ENCODE measurements around the gene TSPEAR. TPM values are rescaled to one million over a fixed set of nuclear protein-coding genes. Genes with fewer than 3 reads are reported as not detected.

Gene TSPEAR
- total RNA-seq, result not detected in 2 replicates

DNA sequence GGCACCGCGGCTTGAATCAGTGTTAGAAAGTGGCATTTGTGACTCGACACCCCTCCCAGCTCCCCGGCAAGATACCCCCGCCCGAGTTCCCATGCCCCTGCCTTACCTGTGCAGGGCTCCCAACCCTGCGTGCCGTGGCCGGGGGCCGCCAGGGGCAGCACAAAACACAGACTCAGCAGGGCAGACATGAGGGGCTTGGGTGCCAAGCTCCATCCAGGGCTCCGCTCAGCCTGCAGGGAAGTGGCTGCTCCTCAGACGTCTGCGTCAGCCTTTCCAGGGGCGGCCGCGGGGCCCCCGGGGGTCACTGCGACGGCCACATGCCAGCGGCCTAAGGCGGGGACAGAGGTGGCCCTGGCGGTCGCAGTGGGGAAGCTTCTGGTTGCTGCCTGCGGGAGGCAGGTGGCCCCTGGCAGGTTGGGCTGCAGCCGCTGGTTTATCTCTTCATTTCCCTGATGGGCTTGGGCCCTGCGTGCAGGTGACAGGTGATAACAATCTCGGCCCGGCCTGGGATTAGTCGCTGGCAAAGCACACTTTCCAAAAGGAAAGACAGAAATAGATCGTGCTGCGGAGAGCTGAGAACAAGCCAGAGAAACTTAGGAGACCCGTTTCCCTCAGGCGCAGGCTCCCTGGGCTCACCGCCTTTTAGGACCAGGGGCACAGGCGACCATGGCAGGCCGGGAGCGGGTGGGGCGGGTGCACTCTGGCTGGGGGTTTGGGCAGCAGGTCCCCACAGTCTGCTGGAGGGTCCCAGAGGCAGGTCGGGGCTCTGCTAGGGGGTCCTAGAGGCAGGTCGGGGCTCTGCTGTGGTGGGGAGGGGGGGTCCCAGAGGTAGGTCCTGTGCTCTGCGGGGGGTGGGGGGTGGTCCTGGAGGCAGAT, at the start of gene TSPEAR:
TSPEAR (minus strand) TSS at position 246 of the 876 bp plus-strand sequence; CDS start at position 188, 58 bp downstream.

DNA sequence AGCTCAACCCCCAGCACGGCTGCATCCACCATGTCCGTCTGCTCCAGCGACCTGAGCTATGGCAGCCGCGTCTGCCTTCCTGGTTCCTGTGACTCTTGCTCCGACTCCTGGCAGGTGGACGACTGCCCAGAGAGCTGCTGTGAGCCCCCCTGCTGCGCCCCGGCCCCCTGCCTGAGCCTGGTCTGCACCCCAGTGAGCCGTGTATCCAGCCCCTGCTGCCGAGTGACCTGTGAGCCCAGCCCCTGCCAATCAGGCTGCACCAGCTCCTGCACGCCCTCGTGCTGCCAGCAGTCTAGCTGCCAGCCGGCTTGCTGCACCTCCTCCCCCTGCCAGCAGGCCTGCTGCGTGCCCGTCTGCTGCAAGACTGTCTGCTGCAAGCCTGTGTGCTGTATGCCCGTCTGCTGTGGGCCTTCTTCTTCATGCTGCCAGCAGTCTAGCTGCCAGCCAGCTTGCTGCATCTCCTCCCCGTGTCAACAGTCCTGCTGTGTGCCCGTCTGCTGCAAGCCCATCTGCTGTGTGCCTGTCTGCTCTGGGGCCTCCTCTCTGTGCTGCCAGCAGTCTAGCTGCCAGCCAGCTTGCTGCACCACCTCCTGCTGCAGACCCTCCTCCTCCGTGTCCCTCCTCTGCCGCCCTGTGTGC, 14.1 kb downstream of the TSPEAR start, which contains the start of gene KRTAP10-12:
KRTAP10-12 (plus strand) TSS at position 1 of the 639 bp plus-strand sequence; CDS start at position 31, 30 bp downstream.

DNA sequence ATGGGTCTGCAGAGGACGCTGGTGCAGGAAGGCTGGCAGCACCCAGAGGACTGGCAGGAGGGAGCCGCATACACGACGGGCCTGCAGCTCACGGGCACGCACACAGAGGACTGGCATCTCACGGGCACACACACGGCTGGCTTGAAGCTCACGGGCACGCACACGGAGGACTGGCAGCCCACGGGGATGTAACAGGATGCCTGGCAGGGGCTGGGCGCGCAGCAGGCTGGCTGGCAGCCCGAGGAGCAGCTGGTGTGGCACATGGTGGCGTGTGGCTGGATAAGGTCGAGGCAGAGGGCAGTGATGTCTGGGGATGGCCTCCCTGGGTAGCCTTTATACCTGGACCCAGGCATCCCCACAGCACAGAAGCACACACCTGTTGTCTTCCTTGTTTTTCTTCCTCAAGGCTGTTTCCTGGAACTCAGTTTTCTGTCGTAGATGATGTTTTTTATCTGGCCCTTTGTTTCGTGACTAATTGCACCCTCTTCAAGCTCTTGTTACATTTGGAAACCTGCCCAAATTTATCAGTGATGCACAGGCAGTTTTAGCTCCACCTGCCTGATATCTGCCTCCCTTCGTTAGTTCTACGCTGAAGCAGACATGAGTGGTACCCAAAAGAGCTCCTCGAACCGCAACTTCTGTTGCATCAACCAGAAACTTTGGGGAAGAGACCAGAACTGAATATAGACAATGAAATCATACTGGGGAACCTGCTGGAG, 29.4 kb downstream of the TSPEAR start, which contains the start of gene KRTAP12-1:
KRTAP12-1 (minus strand) TSS at position 303 of the 719 bp plus-strand sequence; CDS start at position 263, 40 bp downstream.

DNA sequence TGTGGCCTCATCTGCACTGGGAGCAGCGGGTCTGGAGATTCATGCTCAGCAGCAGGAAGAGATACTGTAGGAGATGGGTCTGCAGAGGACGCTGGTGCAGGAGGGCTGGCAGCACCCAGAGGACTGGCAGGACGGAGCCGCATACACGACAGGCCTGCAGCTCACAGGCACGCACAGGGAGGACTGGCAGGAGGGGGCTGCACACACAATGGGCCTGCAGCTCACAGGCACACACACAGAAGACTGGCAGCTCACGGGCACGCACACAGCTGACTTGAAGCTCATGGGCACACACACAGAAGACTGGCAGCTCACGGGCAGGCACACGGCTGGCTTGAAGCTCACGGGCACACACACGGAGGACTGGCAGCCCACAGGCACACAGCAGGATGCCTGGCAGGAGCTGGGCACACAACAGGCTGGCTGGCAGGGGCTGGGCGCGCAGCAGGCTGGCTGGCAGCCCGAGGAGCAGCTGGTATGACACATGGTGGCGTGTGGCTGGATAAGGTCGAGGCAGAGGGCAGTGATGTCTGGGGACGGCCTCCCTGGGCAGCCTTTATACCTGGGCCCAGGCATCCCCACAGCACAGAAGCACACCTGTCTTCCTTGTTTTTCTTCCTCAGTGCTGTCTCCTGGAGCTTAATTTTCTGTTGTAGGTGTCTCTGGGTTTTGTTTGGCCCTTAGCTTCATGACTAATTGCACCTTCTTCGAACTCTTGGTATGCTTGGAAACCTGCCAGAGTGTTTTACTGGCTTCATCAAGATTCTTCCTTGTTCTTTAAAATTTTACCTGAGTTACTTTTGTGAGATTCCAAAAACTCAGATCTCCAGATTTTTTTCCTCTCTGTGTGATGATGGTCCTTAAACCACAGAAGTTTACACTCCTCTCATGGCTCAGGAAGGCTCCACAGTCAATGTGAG, 44.7 kb downstream of the TSPEAR start, which contains the start of gene KRTAP12-2:
KRTAP12-2 (minus strand) TSS at position 527 of the 920 bp plus-strand sequence; CDS start at position 486, 41 bp downstream.

DNA sequence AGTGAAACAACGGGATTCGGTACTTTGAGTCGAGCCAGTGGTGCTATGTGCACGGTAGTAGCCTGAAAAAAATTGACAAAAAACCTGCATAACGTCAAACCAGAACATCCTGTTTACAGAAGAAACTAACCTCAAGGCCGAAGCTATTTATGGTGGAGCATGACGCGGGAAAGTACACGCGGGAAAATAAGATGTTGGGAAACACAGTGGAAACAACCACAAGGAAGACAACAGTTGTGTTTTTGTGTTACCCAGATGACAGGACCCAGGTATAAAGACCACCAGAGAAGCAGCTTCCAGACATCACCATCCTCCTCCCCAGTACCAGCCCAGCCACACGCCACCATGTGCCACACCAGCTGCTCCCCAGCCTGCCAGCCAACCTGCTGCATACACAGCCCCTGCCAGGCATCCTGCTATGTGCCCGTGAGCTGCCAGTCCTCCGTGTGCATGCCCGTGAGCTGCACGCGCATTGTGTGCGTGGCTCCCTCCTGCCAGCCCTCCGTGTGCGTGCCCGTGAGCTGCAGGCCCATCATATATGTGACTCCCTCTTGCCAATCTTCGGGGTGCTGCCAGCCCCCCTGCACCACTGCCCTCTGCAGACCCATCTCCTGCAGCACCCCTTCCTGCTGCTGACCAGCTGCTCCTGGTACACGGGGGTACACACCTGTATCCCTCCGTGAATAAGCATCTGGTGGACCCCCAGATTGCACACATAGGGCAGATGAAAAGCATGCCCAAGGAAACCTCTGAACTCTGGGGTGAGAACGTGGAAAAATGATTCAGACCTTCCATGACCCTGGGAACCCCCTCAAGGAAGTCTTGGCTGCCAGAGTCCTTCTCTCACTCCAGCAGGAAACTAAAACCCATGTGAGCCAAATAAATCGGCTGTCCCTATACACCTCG, 53.5 kb downstream of the TSPEAR start, which contains the start of gene KRTAP12-3:
KRTAP12-3 (plus strand) TSS at position 298 of the 906 bp plus-strand sequence; CDS start at position 346, 48 bp downstream.

DNA sequence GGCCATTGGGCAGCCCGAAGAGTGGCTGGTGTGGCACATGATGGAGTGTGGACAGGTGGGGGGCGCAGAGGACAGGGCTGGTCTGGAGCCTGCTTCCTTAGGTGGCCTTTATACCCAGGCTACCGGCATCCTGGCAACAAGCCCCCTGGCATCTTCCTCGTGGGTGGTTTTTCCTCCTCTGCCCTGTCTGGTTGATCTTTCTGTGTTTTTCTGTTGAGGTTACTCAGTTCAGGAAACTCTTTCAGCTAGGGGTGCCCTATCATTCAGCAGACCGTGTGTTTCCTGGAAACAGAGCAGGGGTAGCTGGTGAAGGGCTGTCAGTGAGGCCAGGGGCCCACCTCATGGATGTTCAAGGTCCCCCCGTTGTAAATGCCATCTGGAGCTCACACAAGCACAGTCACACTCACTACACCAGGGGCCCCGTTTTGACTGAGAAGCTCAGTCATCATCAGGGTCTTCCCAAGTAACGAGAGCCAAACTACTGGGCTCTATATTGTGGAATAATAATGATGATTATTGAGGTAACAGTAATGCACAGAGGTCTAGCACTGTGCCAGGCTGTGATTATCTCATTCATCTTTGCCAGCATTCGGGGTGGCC, 56.7 kb downstream of the TSPEAR start, which contains the start of gene KRTAP12-4:
KRTAP12-4 (minus strand) TSS at position 84 of the 600 bp plus-strand sequence; CDS start at position 39, 45 bp downstream.

DNA sequence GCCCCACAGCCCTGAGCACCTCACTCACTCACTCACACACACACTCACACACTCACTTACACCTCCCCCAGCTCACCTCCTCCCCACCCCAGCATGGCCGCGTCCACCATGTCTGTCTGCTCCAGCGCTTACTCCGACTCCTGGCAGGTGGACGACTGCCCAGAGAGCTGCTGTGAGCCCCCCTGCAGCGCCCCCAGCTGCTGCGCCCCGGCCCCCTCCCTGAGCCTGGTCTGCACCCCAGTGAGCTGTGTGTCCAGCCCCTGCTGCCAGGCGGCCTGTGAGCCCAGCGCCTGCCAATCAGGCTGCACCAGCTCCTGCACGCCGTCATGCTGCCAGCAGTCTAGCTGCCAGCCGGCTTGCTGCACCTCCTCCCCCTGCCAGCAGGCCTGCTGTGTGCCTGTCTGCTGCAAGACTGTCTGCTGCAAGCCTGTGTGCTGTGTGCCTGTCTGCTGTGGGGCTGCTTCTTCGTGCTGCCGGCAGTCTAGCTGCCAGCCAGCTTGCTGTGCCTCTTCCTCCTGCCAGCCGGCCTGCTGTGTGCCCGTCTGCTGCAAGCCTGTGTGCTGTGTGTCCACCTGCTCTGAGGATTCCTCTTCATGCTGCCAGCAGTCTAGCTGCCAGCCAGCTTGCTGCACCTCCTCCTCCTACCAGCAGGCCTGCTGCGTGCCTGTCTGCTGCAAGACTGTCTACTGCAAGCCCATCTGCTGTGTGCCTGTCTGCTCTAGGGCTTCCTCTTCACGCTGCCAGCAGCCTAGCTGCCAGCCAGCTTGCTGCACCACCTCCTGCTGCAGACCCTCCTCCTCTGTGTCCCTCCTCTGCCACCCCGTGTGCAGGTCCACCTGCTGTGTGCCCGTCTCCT, 64.8 kb downstream of the TSPEAR start, which contains the start of gene KRTAP10-11:
KRTAP10-11 (plus strand) TSS at position 49 of the 856 bp plus-strand sequence; CDS start at position 94, 45 bp downstream.

DNA sequence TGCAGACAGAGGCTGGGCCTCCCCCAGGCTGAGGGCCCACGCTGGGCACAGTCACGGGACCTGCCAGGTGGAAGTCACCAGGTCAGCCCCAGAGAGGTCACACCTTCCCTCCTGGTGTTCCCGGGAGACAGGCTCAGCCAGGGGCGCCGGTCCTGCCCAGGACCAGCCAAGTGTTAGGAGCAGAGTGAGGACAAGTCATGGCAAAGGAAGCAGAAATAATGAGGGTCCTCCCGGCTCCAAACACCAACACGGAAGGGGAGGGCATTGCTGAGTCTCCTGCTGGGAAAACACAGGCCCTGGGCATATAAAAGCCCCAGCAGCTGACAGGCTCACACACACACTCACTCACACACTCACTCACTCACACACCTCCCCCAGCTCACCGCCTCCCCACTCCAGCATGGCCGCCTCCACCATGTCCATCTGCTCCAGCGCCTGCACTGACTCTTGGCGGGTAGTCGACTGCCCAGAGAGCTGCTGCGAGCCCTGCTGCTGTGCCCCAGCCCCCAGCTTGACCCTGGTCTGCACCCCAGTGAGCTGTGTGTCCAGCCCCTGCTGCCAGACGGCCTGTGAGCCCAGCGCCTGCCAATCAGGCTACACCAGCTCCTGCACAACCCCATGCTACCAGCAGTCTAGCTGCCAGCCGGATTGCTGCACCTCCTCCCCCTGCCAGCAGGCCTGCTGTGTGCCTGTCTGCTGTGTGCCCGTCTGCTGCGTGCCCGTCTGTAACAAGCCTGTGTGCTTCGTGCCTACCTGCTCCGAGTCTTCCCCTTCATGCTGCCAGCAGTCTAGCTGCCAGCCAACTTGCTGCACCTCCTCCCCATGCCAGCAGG, 74.1 kb downstream of the TSPEAR start, which contains the start of gene KRTAP10-10:
KRTAP10-10 (plus strand) TSS at position 339 of the 833 bp plus-strand sequence; CDS start at position 401, 62 bp downstream.

DNA sequence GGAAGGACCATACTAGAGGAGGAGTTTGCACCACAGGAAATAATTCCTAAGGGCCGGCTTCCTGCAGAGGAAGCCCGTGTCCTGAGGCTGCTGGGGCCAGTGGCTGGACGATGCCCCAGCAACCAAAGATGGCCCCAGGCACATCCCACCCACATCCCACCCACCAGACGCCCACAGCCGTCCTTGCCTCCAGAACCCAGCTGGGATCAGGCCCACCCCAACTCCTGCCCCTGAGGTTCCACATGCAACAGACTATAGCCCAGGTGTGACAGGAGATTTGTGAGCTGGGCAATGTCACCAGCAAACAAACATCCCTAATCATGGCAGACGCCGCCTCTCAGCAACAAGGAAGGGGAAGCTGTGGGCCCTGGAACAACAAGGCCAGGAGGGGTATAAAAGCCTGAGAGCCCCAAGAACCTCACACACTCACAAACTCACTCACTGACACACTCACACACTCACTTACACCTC, 84.7 kb downstream of the TSPEAR start, which contains the start of gene KRTAP10-9:
KRTAP10-9 (plus strand) TSS at position 421 of the 471 bp plus-strand sequence. CDS start 79 bp downstream, outside the sequence.

DNA sequence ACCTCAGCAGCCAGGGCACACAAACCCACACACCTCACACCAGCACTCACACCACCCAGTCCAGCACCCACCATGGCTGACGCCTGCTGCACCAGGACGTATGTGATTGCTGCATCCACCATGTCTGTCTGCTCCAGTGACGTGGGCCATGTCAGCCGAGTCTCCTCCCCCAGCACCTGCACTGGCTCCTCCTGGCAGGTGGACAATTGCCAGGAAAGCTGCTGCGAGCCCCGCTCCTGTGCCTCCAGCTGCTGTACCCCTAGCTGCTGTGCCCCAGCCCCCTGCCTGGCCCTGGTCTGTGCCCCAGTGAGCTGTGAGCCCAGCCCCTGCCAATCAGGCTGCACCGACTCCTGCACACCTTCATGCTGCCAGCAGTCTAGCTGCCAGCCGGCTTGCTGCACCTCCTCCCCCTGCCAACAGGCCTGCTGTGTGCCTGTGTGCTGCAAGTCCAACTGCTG, 99.3 kb downstream of the TSPEAR start, which contains the start of gene KRTAP10-8:
KRTAP10-8 (plus strand) TSS at position 51 of the 458 bp plus-strand sequence; CDS start at position 73, 22 bp downstream.

DNA sequence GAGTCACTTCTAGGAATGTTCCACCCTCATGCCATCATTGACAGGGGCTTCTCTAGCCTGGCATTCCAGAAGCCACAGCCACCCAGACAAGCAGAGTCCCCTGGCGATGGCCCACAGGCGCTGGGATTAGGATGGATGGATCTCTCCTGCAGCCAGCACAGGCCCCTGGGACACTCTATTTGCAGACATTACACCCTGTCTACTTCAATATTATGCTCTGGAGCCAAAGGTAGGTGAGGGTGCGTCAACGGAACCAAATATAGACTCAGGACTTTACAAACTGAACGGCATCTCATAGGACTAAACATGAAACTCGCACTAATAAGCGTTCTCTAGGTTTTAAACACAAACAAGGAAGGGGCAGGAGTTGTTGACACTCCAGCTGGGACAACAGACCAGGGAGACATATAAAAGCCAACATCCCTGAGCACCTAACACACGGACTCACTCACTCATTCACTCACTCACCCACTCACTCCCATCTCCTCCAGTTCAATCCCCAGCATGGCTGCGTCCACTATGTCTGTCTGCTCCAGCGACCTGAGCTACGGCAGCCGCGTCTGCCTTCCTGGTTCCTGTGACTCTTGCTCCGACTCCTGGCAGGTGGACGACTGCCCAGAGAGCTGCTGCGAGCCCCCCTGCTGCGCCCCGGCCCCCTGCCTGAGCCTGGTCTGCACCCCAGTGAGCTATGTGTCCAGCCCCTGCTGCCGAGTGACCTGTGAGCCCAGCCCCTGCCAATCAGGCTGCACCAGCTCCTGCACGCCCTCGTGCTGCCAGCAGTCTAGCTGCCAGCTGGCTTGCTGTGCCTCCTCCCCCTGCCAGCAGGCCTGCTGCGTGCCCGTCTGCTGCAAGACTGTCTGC, 111.0 kb downstream of the TSPEAR start, which contains the start of gene KRTAP10-7:
KRTAP10-7 (plus strand) TSS at position 480 of the 861 bp plus-strand sequence; CDS start at position 505, 25 bp downstream.

DNA sequence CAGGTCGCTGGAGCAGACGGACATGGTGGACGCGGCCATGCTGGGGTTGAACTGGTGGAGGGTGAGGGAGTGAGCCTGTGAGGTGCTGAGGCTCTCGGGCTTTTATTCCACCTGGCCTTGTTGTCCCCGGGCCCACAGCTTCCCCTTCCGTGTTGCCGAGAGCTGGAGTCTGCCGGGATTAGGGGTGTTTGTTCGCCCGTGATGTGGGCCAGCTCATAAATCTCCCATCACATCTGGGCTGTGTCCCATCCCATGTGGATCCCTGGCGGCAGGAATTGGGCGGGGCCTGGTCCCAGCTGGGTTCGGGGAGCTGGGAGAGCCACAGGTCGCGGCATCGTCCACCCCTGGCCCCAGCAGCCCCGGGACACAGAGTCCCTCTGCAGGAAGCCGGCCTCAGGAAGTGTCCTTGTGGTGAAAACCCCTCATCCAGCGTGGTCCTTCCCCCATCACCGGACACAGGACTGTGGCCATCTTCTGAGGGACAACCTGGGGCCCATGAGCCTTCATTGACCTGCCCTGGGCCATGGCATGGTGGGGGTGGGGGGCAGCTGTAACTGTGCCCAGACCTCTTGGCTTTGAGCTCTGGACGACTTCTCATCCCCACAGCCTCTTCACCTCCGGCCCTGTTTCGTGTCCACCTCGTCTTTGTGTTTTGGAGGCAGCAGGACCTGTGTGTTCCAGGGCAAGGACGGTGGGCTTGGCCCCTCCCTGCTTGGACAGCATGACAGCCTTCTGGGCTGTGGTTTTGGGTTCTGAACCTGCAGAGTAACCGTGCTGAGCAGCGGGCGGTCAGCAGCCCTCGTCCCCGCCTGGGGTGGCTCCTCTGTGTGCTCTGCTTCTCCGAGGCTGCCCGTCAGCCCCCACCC, 118.7 kb downstream of the TSPEAR start, which contains the start of gene KRTAP10-6:
KRTAP10-6 (minus strand) TSS at position 60 of the 866 bp plus-strand sequence; CDS start at position 39, 21 bp downstream.

DNA sequence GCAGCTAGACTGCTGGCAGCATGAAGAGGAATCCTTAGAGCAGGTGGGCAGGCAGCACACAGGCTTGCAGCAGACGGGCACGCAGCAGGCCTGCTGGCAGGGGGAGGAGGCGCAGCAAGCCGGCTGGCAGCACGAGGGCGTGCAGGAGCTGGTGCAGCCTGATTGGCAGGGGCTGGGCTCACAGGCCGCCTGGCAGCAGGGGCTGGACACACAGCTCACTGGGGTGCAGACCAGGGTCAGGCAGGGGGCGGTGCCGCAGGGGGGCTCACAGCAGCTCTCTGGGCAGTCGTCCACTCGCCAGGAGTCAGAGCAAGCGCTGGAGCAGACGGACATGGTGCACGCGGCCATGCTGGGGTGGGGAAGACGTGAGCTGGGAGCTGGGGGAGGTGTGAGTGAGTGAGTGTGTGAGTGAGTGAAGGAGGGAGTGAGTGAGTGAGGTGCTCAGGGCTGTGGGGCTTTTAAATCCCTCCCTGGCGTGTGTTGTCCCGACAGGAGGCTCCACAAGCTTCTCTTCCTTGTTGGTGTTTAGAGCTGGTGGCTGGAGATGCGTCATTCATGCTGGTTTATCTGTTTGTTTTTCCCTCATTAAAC, 131.0 kb downstream of the TSPEAR start, which contains the start of gene KRTAP10-5:
KRTAP10-5 (minus strand) TSS at position 374 of the 591 bp plus-strand sequence; CDS start at position 348, 26 bp downstream.

Data from epithelial cell of alveolus of lung (primary cell).